BLaER1 treated with 17β-estradiol and CSF1 and Interleukin-3, amounts not matched to agents 10 nM and 100 nM (cell line): Measurements from ENCODE around the gene TRAF7.

Source experiments
- H3K27ac ChIP-seq, 11 experiments: shearing (Covaris generic); formaldehyde crosslinking; 2 replicates each; pipeline ENCODE4 v1.8.1; 2022
- H3K27me3 ChIP-seq, 11 experiments: shearing (Covaris generic); formaldehyde crosslinking; 2 replicates each; pipeline ENCODE4 v1.8.1; 2022
- H3K36me3 ChIP-seq, 11 experiments: shearing (Covaris generic); formaldehyde crosslinking; 2 replicates each; pipeline ENCODE4 v1.8.1; 2022
- H3K4me1 ChIP-seq, 10 experiments: shearing (Covaris generic); formaldehyde crosslinking; 2 replicates each; pipeline ENCODE4 v1.8.1; 2022
- H3K4me2 ChIP-seq, 11 experiments: shearing (Covaris generic); formaldehyde crosslinking; 2 replicates each; pipeline ENCODE4 v1.8.1; 2022
- H3K4me3 ChIP-seq, 10 experiments: shearing (Covaris generic); formaldehyde crosslinking; 2 replicates each; pipeline ENCODE4 v1.8.1; 2022
- H3K9ac ChIP-seq, 11 experiments: shearing (Covaris generic); formaldehyde crosslinking; 2 replicates each; pipeline ENCODE4 v1.8.1; 2022
- H3K9me3 ChIP-seq, 11 experiments: shearing (Covaris generic); formaldehyde crosslinking; replicated peaks in 1 of 11; 2 replicates each; pipeline ENCODE4 v1.8.1; 2022
- H4K20me1 ChIP-seq, 11 experiments: shearing (Covaris generic); formaldehyde crosslinking; 2 replicates each; pipeline ENCODE4 v1.8.1; 2022
- Cebpa-rat ChIP-seq, 11 experiments: shearing (Covaris generic); IDR thresholded peaks; 2 replicates each; pipeline ENCODE4 v1.8.1; 2022

The TRAF7 gene

GRCh38 chr16:2210386-2211365 is 55.1 kb downstream of the TRAF7 start, which contains the start of gene BRICD5:
BRICD5 (minus strand) TSS chr16:2210863; CDS start chr16:2210833, 30 bp downstream.
- Histone ChIP-seq H4K20me1 (peaks cover 8 to 76% (median 36%) of the 10 kb centered on the region in 11 experiments; a peak in 20 of 22 replicates), H3K4me2 (peak within 1 kb of the TSS in 4 of 11 experiments; percentile 95 to 99 (median 98); a peak in 9 of 22 replicates), H3K4me1 (peaks cover 36 to 55% (median 46%) of the 10 kb centered on the region in 10 experiments), H3K9ac (peak within 1 kb of the TSS in 10 of 11 experiments; percentile 3 to 94 (median 88); a peak in 13 of 22 replicates), H3K9me3 (no peaks in the 10 kb centered on the region), H3K27me3 (no peaks in the 10 kb centered on the region), H3K4me3 (no peak within 1 kb of the TSS), H3K36me3 (peaks cover 42 to 63% (median 51%) of the 10 kb centered on the region in 11 experiments), H3K27ac (no peak within 1 kb of the TSS)
- TF ChIP-seq Cebpa-rat (IDR thresholded peaks at IDR 0.05) = no peak

- Histone ChIP-seq H3K27ac (peak overlapping the region in 1 of 11 experiments; percentile 23; a peak in 1 of 22 replicates), H3K4me2 (peak overlapping the region; percentile 95 to 100 (median 99)), H4K20me1 (peaks cover 8 to 72% (median 36%) of the 10 kb centered on the region in 11 experiments; a peak in 20 of 22 replicates), H3K4me3 (peak overlapping the region in 6 of 10 experiments; percentile 10 to 98 (median 90); a peak in 7 of 20 replicates), H3K9ac (peak overlapping the region in 10 of 11 experiments; percentile 33 to 94 (median 88); a peak in 18 of 22 replicates), H3K4me1 (peaks cover 30 to 48% (median 40%) of the 10 kb centered on the region in 10 experiments), H3K27me3 (no peaks in the 10 kb centered on the region), H3K9me3 (no peaks in the 10 kb centered on the region), H3K36me3 (peaks cover 40 to 60% (median 48%) of the 10 kb centered on the region in 11 experiments)
- TF ChIP-seq Cebpa-rat (IDR thresholded peaks at IDR 0.05) = no peak
These were observed 56.4 kb downstream of the TRAF7 start for GRCh38 chr16:2211923-2212347.

GRCh38 chr16:2212362-2213324 is 57.1 kb downstream of the TRAF7 start:
- Histone ChIP-seq H3K36me3 (peaks cover 33 to 53% (median 41%) of the 10 kb centered on the region in 11 experiments), H4K20me1 (peaks cover 8 to 65% (median 36%) of the 10 kb centered on the region in 11 experiments; a peak in 20 of 22 replicates), H3K27me3 (no peaks in the 10 kb centered on the region), H3K9ac (peak overlapping the region; percentile 83 to 94 (median 89)), H3K4me2 (peak overlapping the region; percentile 95 to 100 (median 99)), H3K4me1 (peaks cover 23 to 41% (median 33%) of the 10 kb centered on the region in 10 experiments), H3K9me3 (no peaks in the 10 kb centered on the region), H3K27ac (peak overlapping the region in 5 of 11 experiments; percentile 4 to 84 (median 35); a peak in 6 of 22 replicates), H3K4me3 (peak overlapping the region; percentile 83 to 98 (median 94))
- TF ChIP-seq Cebpa-rat (IDR thresholded peaks at IDR 0.05) = no peak

GRCh38 chr16:2213817-2214718 is 58.5 kb downstream of the TRAF7 start:
- no peaks in the 10 kb centered on the region for H3K27me3 ChIP-seq
- H3K27ac ChIP-seq = peak overlapping the region; percentile 67 to 91 (median 78)
- H3K4me1 ChIP-seq = peaks cover 23 to 37% (median 29%) of the 10 kb centered on the region in 10 experiments
- peaks cover 8 to 52% (median 36%) of the 10 kb centered on the region in 11 experiments; a peak in 20 of 22 replicates for H4K20me1 ChIP-seq
- no peak for TF ChIP-seq Cebpa-rat (IDR thresholded peaks at IDR 0.05)
- H3K4me3 ChIP-seq = peak overlapping the region; percentile 83 to 98 (median 94)
- no peaks in the 10 kb centered on the region for H3K9me3 ChIP-seq
- peaks cover 19 to 38% (median 27%) of the 10 kb centered on the region in 11 experiments for H3K36me3 ChIP-seq
- H3K9ac ChIP-seq = peak overlapping the region; percentile 83 to 94 (median 89)
- H3K4me2 ChIP-seq = peak overlapping the region; percentile 95 to 100 (median 99)

GRCh38 chr16:2214719-2214968 is 59.1 kb downstream of the TRAF7 start, which contains the start of gene PGP:
PGP (minus strand) TSS chr16:2214840; CDS start chr16:2214777, 63 bp downstream.
- peaks cover 23 to 37% (median 29%) of the 10 kb centered on the region in 10 experiments for H3K4me1 ChIP-seq
- peak within 1 kb of the TSS; percentile 95 to 100 (median 99) for H3K4me2 ChIP-seq
- peak within 1 kb of the TSS; percentile 72 to 92 (median 89) for H3K27ac ChIP-seq
- H3K9ac ChIP-seq = peak within 1 kb of the TSS; percentile 83 to 94 (median 89)
- peak within 1 kb of the TSS; percentile 83 to 98 (median 94) for H3K4me3 ChIP-seq
- no peak for TF ChIP-seq Cebpa-rat (IDR thresholded peaks at IDR 0.05)
- peaks cover 13 to 33% (median 21%) of the 10 kb centered on the region in 11 experiments; a peak in 21 of 22 replicates for H3K36me3 ChIP-seq
- no peaks in the 10 kb centered on the region for H3K9me3 ChIP-seq
- H4K20me1 ChIP-seq = peaks cover 8 to 46% (median 36%) of the 10 kb centered on the region in 11 experiments; a peak in 20 of 22 replicates
- H3K27me3 ChIP-seq = no peaks in the 10 kb centered on the region

GRCh38 chr16:2216330-2216729 is 60.7 kb downstream of the TRAF7 start:
- peak overlapping the region in 4 of 11 experiments; percentile 86 to 91 (median 90); a peak in 4 of 22 replicates for H3K27ac ChIP-seq
- H3K4me1 ChIP-seq = peaks cover 23 to 32% (median 28%) of the 10 kb centered on the region in 10 experiments
- peak overlapping the region in 1 of 10 experiments; percentile 91; a peak in 1 of 20 replicates for H3K4me3 ChIP-seq
- peaks cover 6 to 16% (median 13%) of the 10 kb centered on the region in 11 experiments; a peak in 15 of 22 replicates for H3K36me3 ChIP-seq
- H3K27me3 ChIP-seq = no peaks in the 10 kb centered on the region
- no peaks in the 10 kb centered on the region for H3K9me3 ChIP-seq
- no peak overlapping the region; a peak in 1 of 22 replicates for H3K9ac ChIP-seq
- H3K4me2 ChIP-seq = peak overlapping the region in 10 of 11 experiments; percentile 68 to 98 (median 85); a peak in 13 of 22 replicates
- peaks cover 8 to 30% (median 24%) of the 10 kb centered on the region in 11 experiments; a peak in 20 of 22 replicates for H4K20me1 ChIP-seq
- no peak for TF ChIP-seq Cebpa-rat (IDR thresholded peaks at IDR 0.05)
